Muscle of back (tissue), 13 donors: Measurements from ENCODE around the gene SLC16A13. TPM values are rescaled to one million over a fixed set of nuclear protein-coding genes. Genes with fewer than 3 reads are reported as not detected.
A peak's percentile ranks its signal among the peaks of the same experiment; 100 is the strongest.
"Not testable (repeated sequence)": the region's sequence is repeated elsewhere in the genome, so short reads cannot be mapped to it uniquely, and the experiment has no call there.

Source experiments
- DNase-seq, 3 donors: peaks; one replicate each; pipeline versions ENCODE4 v3.0.0 to v3.0.0-alpha.2; 2013
- long read RNA-seq, 9 donors: transcript quantifications; one replicate each; lab custom pipeline, GENCODE V29; 2026
- polyA plus RNA-seq, 10 donors: library from polyadenylated mRNA; unstranded; fragments of 120-200 nt; gene quantifications; one replicate each; pipeline ENCODE4 v1.2.1, GENCODE V29; 2013; ENCODE audit not compliant: insufficient read length in 10 of 10

Gene SLC16A13, protein sequence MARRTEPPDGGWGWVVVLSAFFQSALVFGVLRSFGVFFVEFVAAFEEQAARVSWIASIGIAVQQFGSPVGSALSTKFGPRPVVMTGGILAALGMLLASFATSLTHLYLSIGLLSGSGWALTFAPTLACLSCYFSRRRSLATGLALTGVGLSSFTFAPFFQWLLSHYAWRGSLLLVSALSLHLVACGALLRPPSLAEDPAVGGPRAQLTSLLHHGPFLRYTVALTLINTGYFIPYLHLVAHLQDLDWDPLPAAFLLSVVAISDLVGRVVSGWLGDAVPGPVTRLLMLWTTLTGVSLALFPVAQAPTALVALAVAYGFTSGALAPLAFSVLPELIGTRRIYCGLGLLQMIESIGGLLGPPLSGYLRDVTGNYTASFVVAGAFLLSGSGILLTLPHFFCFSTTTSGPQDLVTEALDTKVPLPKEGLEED
- 1 to 10 TPM in 8 of 10 donors, under 1 TPM in 2; 0.62 to 2.4 (median 1.3) TPM for polyA plus RNA-seq
- long read RNA-seq, donor 1, partial matches to known transcripts: 0 of 3 reads
- long read RNA-seq, donor 1, other reads (novel, unspliced or antisense): 0 of 3 reads
- long read RNA-seq, donor 2: 0 reads
- long read RNA-seq, donor 3: 0 reads
- long read RNA-seq, donor 4: 0 reads
- long read RNA-seq, donor 5, partial matches to known transcripts: 0 of 1 reads
- long read RNA-seq, donor 5, other reads (novel, unspliced or antisense): 0 of 1 reads
- long read RNA-seq, donor 6: 0 reads
- long read RNA-seq, donor 7: 0 reads
- long read RNA-seq, donor 8, partial matches to known transcripts: 0 of 1 reads
- long read RNA-seq, donor 8, other reads (novel, unspliced or antisense): 0 of 1 reads
- long read RNA-seq, donor 9: 0 reads

DNA sequence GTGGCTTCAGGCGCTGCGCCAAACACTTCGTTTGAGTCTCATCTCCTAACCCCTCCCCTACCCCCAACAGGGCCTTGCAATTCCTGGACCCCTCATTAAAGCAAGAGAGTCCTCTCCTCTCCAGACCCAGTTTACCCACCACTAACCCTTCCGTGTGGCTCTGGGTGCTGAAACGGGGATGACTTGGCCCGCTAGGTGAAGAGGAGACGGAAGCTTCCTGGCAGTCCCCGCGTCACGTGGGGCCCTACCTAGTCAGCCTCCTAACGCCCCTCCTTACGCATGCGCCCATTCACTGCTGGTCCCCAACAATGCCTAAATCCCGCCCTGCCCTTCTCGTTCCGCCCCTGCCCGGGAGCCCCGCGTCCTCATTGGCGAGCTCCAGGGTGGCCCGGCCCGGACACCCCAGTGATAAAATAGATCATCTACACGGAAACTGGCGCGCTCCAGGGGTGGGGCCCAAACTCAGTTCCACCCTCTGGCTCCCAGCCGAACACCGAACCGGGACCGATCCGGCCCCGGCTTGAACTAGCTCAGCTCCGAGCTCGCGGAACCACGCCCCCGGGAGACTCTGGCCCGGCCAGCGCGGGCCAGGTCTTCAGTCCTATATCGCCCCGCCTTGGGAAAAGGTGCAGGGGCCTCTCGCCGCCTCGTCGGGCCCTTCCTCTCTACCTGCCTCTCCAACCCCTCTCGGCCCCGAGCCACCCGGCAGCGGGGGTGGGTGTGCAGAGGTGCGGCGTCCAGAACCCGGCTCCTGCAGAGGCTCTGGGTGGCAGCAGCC is at the start of gene SLC16A13:
SLC16A13 (plus strand) TSS at position 425 of the 778 bp plus-strand sequence. CDS start 368 bp downstream, outside the sequence.
- DNase-seq: peak; percentile 88 to 94 (median 88)

DNA sequence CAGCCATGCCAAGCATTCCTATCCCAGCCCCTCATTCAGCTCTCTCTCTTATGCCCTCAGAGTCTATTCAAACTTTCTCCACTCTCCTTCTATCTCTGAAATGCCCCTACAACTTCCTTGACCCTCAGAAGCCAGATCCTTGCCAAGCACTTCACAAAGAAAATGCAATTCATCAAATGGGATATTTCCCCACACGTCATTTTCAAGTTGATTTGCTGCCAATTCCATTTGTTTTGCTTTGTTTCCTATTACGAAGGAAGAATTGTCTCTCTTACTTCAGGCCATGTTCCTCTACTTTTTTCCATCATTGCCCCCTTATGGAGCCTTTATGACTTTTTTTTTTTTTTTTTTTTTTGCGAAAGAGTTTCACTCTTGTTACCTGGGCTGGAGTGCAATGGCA is 49.1 kb upstream of the SLC16A13 start:
- no peak for DNase-seq

DNA sequence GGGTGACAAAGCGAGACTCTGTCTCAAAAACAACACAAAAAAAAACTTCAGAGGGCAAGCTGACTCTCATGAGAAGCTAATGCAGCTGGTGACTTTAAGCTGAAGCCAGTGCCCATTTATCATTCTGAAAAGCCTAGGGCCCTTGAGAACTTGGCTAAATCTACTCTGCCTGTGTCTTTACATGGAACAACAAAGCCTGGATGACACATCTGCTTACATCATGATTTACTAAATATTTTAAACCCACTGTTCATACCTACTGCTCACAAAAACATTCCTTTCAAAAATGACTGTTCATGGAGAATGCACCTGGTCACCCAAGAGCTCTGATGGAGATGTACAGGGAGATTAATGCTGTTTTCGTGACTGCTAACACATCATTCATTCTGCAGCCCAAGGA is 46.0 kb upstream of the SLC16A13 start:
- DNase-seq: no peak

DNA sequence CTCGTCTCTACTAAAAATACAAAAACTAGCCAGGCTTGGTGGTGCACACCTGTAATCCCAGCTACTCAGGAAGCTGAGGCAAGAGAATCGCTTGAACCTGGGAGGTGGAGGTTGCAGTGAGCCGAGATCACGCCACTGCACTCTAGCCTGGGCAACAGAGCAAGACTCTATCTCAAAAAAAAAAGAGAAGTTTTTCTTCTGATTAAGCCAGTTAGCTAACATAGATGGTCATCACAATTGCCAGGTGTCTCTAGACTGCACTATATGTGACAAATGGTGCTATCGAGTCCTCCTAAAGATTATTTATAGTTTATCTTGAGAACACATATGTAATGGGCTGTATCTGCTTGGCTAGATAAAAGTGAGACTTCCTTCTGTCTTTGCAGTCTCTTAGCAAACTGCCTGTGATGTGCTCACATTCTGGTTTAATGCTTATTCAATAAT is 42.2 kb upstream of the SLC16A13 start:
- DNase-seq: not testable (repeated sequence)

DNA sequence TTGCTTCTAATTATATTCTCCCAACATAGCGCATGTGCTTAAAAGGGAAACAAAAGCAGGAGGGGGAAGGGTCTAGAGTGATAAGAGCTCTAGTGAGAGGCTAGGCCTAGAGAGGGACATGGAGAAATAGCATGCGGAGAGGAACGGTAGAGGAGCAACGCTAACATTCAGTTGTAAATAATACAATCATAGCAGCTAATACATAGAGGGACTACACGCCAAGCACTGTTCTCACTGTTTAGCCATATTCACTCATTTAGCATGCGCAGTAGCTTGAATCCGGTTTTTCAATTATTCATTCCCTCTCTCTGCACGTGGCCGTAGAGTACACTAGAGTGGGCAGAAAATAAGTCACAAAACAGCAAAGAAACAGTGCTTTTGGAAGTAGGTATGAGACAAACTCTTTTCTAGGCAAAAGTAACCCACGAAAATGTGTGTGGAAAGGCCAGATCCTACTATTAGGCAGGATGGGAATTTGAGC is 41.7 kb upstream of the SLC16A13 start:
- no peak for DNase-seq

DNA sequence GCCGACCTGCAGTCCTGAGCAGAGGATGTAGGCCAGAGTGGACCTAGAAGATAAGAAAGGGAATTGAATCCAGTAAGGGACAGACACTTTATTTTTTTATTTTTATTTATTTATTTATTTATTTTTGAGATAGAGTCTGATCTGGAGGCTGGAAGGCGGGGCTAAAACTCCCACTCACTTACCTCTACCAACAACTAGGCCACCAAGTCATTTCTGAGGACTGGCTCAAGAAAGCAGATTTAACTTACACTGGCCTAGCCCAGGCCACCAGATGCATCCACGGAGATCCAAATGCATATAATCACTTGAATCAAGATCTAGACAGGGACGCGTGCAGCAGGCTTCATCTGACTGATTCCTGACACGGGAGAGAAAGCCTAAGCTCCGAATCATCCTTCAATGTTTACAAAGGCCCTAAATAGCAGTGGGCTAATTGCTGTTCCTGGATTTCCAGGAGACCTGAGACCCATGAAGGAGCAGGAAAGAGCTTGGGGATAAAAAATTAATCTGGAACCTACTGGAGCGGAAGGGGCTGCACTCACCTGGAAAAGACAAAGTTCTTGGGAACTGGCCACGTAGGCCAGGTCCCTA is 41.1 kb upstream of the SLC16A13 start:
- DNase-seq: no peak

DNA sequence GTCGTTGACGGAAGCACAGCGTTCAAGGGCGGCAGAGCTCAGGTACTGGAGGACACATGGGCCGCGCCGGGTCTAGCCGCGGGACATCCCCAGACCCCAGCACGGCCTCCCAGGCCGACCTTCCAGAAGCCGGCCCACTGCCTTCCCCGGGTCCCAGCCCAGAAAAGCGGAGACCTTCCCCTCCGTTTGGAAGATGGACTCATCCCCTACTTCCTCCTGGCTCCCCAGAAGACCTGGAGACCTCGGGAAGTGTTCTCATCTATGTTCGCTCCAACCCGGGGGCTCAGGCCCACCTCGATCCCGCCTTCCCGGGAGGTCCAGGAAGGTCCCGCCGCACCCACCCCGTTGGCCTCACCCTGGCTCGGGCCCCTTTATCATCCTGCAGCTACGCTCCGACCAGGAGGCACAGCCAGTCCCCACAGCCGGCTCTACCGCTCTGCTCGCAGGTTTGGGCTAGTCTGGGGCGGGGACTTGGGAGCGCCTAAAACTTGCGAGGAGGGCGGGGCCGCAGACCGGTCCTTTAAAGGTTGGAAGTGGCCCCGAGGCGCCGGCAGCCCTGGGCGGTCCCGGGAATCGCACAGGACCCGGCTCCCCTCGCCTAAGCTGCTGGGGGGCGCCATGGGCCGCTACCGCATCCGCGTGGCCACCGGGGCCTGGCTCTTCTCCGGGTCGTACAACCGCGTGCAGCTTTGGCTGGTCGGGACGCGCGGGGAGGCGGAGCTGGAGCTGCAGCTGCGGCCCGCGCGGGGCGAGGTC is 40.1 kb upstream of the SLC16A13 start, which contains the start of gene ALOX12:
ALOX12 (plus strand) TSS at position 550 of the 756 bp plus-strand sequence; CDS start at position 619, 69 bp downstream.
- peak in 1 of 3 donors; percentile 65 for DNase-seq

DNA sequence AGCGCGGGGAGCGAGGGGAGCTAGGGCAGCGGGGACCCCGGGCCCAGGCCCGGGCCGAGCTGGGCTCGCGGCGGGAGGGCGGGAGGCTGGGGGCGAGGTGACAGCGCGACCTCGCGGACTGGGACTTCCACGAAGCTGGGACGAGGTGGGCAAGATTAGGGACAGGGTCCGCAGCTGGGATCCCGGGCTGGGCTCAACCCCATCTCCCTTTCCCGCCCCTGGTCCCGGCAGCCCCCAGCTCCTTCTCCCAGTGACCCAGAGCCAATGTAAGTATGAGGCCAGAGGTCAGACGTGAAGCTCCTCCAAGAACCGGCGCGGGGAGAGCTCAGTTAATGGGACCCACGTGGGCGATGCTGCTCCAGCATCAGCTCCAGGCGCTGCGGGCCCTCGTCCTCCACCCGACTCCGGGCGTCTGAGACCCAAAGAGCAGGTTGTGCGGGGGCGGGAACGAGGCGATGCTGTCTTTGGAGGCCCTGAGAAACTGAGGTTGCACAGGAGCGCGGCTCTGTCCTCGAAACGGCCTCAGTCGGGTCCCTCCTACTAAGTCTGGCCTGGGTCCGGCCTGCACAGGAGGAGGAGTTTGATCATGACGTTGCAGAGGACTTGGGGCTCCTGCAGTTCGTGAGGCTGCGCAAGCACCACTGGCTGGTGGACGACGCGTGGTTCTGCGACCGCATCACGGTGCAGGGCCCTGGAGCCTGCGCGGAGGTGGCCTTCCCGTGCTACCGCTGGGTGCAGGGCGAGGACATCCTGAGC is 39.4 kb upstream of the SLC16A13 start:
- peak in 1 of 3 donors; percentile 50 for DNase-seq

DNA sequence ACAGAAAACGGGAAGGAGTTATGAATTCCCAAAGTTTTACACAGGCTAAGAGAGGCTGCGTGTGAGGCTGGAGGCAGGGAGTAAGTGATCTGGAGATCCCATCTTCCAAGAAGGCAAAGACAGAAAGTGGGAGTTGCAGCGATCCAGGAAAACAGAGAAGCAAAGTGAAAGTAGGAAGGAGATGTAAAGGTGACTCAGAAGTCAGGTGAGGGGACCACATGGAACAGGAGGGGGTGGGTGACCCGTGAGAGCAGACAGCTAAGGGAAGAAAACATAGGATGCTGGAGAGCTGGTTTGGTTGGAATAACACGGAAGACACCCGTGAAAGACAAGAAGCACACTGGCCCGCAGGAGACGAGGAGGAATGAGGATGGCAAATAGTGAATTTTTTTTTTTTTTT is 38.6 kb upstream of the SLC16A13 start:
- DNase-seq: no peak

DNA sequence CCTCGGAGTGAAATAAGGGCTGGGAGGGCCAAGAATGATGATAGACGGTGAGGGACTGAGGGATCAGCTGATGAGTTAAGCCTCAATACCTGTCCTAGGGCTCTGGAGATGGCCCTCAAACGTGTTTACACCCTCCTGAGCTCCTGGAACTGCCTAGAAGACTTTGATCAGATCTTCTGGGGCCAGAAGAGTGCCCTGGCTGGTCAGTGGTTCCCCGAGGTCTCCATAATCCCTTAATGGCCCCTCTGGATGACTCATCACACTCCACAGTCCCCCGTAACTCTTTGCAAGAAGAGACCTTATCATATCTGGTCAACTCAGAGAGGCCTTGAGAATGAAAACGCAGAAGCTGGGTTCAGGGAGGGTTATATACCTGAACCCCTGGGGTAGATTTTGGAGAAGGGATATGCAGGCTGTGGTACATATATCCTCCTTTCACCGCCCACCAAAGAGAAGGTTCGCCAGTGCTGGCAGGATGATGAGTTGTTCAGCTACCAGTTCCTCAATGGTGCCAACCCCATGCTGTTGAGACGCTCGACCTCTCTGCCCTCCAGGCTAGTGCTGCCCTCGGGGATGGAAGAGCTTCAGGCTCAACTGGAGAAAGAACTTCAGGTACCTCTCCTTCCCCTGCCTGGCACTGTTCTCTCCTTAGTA is 36.8 kb upstream of the SLC16A13 start:
- no peak for DNase-seq

DNA sequence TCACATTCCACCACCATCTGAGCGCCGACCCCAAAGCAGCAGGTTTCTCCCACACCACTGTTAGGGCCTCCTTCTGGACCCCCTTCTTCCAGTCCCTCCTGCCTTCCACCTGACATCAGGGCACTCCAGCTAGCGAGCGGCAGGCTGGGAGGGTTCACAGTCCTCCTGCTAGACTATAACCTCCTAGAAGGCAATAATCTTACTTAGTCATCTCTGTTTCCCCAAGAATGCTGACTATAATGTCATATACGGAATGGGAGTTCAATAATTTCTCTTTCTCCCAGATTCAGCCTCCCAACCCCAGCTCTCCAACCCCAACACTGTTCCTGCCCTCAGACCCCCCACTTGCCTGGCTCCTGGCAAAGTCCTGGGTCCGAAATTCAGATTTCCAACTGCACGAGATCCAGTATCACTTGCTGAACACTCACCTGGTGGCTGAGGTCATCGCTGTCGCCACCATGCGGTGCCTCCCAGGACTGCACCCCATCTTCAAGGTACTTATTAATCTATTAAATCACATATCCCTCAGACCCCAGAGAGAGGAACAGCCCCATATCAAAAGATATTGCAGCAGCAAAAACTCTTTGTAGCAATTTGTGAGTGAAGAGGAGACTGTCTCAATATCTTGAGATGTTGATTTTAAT is 34.4 kb upstream of the SLC16A13 start:
- DNase-seq: no peak

DNA sequence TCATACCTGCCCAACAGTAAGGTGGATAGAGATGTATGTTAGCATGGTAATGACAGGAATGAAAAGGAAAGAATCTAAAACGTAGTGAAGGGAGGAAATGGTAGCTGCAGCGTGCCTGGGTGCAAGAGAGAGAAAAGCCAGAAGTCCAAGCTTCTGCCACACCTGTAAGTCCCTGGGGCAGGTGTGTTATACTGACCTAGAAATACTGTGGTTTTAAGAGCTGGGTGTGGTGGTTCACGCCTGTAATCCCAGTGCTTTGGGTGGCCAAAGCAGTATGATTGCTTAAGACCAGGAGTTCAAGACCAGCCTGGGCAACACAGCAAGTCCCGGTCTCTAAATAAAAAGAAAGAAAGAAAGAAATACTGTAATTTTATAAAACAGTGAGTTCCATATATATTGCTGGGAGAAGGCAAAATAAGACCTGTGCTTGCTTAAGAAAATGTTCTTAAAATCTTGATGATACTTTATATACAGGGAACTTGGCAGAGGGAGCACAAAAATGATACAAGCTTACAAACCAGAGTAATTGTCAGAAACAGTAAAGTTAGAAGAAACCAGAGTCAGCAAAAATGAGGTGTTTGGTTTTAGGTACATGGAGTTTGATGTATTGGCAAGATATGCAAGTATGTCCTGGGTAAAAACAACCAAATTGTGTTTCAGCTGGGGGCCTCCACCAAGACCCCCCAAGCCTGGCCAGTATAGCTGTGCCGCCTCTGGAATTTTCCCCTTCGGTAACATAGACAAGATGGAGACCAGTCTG is 33.3 kb upstream of the SLC16A13 start:
- DNase-seq: no peak

DNA sequence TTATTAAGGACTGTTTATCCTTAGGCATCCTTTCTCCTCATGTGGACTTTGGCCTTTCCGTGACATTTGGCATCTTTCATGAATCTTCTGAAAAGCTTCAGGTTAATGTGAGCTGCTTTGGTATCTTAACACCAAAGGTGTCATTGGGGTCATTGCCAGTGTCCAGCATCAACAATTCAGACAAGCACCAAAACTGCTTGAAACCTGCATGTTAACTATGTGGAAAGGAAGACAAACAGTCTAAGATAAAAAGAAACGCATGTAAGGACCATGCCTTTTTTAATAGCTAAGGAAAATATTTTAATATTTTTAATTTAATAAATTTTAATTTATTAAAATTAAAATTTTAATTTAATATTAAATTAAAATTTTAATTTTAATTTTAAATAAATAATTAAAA is 32.1 kb upstream of the SLC16A13 start:
- DNase-seq: no peak

DNA sequence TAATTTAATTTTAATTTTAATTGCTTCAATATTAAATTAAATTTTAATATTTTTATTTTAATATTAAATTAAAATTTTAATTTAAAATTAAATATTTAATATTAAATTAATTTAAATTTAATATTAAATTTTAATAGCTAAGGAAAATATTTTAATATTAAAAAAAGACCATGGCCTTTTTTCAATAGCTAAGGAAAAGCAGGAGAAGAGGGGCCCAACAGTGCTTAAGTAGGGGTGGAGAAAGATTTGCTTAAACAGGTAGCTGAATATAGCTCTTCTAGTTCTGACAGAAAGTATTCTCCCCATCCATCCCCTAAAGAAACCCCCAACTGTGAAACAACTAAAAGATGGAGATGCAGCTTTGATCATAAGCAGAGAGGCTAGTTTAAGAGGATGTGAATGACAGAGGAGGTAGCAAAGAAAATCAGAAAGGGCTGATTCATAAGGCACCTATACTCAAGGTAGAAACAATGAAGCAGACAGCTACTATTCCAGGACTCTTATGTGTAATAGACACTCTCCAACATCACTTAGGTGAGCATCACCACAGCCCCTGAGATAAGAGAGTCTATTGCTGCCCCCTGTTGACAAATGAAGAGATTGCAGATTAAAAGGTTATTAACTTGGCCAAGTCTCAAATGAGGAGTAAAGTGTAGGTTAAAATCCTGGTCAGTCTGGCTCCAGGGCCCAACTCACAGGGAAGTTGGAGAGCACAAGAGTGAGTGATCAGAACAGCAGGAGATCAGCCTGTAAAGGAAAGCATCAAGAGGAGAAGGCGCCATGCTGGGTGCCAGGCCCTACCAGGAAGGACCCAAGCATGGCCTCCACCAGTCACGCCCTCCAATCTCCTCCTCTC is 31.2 kb upstream of the SLC16A13 start:
- peak in 2 of 3 donors; percentile 66 to 82 for DNase-seq

DNA sequence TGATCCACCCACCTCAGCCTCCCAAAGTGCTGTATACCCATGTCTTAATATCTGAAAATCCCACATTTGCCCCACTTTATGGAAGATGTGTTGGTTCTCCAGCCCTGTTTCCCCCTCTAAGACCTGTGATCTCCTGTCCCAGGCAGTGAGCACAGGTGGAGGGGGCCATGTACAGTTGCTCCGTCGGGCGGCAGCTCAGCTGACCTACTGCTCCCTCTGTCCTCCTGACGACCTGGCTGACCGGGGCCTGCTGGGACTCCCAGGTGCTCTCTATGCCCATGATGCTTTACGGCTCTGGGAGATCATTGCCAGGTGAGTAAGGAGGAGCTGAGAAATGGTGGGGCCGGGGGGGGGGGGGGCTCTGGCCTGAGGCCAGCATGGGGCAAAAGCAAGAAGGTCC is 30.1 kb upstream of the SLC16A13 start:
- DNase-seq: no peak

DNA sequence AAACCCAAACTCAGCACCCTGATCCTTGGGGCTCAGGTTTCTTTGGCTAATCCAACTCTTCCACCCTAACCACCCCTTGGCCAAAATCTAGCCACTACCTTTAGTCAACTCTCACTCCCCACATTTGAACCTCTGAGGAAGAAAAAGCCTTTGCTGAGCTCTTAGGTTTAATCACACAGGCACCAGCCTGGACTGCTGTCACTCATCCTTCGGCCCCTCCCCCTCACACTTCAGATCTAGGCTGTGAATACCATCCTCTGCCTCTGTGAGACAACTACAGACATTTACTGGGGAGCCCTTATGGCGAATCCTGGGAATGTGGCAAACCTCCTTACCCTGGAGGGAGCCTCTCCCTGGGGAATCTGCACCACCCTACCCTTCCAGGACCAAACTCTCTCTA is 28.7 kb upstream of the SLC16A13 start:
- DNase-seq: no peak

DNA sequence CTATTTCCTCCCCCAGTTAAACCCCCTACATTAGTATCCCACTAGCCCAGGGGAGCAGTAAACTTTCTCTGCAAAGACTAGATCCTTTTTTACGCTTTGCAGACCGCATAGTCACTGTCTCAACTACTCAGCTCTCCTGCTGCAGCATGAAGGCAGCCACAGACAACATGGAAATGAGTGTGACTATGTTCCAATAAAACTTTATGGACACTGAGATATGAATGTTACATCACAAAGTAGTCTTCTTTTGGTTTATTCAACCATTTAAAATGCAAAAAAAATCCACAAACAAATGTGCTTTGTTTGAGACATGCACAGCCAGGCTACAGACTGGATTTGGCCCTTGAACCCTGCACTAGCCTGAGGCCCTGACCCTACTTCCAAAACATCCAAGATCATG is 25.3 kb upstream of the SLC16A13 start:
- no peak for DNase-seq
